BLaER1 treated with 17β-estradiol and CSF1 and Interleukin-3, amounts not matched to agents 10 nM and 100 nM (cell line): ENCODE data around the gene RND1.

ENCODE experiments used
- H3K27ac ChIP-seq, 11 experiments: shearing (Covaris generic); formaldehyde crosslinking; 2 replicates each; pipeline ENCODE4 v1.8.1; 2022
- H3K27me3 ChIP-seq, 11 experiments: shearing (Covaris generic); formaldehyde crosslinking; 2 replicates each; pipeline ENCODE4 v1.8.1; 2022
- H3K36me3 ChIP-seq, 11 experiments: shearing (Covaris generic); formaldehyde crosslinking; 2 replicates each; pipeline ENCODE4 v1.8.1; 2022
- H3K4me1 ChIP-seq, 10 experiments: shearing (Covaris generic); formaldehyde crosslinking; 2 replicates each; pipeline ENCODE4 v1.8.1; 2022
- H3K4me2 ChIP-seq, 11 experiments: shearing (Covaris generic); formaldehyde crosslinking; 2 replicates each; pipeline ENCODE4 v1.8.1; 2022
- H3K4me3 ChIP-seq, 10 experiments: shearing (Covaris generic); formaldehyde crosslinking; 2 replicates each; pipeline ENCODE4 v1.8.1; 2022
- H3K9ac ChIP-seq, 11 experiments: shearing (Covaris generic); formaldehyde crosslinking; 2 replicates each; pipeline ENCODE4 v1.8.1; 2022
- H3K9me3 ChIP-seq, 11 experiments: shearing (Covaris generic); formaldehyde crosslinking; replicated peaks in 1 of 11; 2 replicates each; pipeline ENCODE4 v1.8.1; 2022
- H4K20me1 ChIP-seq, 11 experiments: shearing (Covaris generic); formaldehyde crosslinking; 2 replicates each; pipeline ENCODE4 v1.8.1; 2022
- Cebpa-rat ChIP-seq, 11 experiments: shearing (Covaris generic); IDR thresholded peaks; 2 replicates each; pipeline ENCODE4 v1.8.1; 2022

RND1 gene

DNA sequence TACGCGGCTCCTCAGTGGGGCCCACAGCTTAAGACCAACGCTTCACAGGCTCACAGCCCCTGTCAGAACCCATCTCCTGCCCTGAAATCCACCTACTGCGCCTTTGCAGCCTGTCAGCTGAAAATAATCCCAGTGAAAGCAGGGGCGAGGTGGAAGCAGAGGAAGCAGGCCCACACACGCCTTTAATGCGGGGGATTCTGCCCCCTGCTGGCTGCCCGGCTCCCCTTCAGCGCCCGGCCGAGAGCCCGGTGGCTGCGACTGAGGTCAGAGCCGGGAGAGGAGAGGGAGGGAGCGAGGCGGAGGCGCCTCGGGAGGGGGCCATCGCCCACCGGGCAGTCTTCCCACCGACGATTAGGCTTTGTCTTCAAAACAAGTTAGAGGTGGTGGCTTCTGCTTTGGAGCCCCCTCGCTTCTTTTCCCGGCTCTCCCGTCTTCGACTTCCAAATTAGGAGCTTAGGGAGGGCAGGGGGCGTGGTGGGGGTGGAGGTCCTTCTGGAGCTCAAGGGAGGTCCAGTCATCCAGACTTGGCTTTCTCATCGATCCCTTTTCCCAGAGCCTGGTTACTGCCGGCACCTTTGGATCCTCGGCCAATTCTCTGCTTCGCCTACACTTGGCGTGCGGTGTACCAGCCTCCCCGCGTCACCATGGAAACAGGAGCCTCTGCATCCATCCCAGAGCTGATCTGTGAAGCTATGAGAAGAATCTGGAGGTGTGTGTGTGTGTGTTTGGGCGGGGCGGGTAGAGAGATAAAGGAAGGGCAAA is 25.2 kb upstream of the RND1 start:
- no peak for TF ChIP-seq Cebpa-rat (IDR thresholded peaks at IDR 0.05)
- peaks cover 9 to 19% (median 12%) of the 10 kb centered on the region in 11 experiments; a peak in 21 of 22 replicates for H3K27me3 ChIP-seq
- peaks cover 0 to 14% (median 6%) of the 10 kb centered on the region in 10 experiments; a peak in 8 of 20 replicates for H3K4me1 ChIP-seq
- H3K9me3 ChIP-seq, result no peaks in the 10 kb centered on the region
- peak overlapping the region in 5 of 11 experiments; percentile 16 to 28 (median 25); a peak in 4 of 22 replicates for H3K9ac ChIP-seq
- no peak overlapping the region for H3K27ac ChIP-seq
- no peaks in the 10 kb centered on the region for H3K36me3 ChIP-seq
- H4K20me1 ChIP-seq, result no peaks in the 10 kb centered on the region
- peak overlapping the region in 10 of 11 experiments; percentile 10 to 69 (median 46); a peak in 14 of 22 replicates for H3K4me2 ChIP-seq
- H3K4me3 ChIP-seq, result no peak overlapping the region

DNA sequence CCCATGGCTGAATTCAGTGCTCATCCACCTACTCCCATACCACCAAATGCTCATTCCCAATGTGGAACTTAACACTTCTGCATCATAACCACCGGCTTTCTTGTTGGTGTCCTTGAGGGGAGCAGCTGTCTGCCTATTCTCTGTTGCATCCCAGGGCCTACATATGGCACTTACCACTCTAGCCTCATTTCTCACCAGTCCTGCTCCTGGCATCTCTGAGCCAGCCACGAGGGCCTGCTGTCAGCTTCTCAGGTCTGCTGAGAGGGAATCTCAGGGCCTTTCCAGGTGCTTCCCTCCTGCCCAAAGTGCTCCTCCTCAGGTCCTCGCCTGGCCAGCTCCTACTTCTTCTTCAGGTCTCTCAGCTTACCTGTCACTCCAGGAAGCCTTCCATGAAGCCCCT is 24.0 kb upstream of the RND1 start:
- Histone ChIP-seq H3K4me2 (no peak overlapping the region), H3K4me3 (no peak overlapping the region), H3K27me3 (peaks cover 9 to 19% (median 12%) of the 10 kb centered on the region in 11 experiments; a peak in 21 of 22 replicates), H3K9ac (no peak overlapping the region), H3K27ac (no peak overlapping the region), H3K9me3 (no peaks in the 10 kb centered on the region), H3K4me1 (peaks cover 0 to 14% (median 6%) of the 10 kb centered on the region in 10 experiments; a peak in 8 of 20 replicates), H3K36me3 (no peaks in the 10 kb centered on the region), H4K20me1 (no peaks in the 10 kb centered on the region)
- TF ChIP-seq Cebpa-rat (IDR thresholded peaks at IDR 0.05), result no peak

DNA sequence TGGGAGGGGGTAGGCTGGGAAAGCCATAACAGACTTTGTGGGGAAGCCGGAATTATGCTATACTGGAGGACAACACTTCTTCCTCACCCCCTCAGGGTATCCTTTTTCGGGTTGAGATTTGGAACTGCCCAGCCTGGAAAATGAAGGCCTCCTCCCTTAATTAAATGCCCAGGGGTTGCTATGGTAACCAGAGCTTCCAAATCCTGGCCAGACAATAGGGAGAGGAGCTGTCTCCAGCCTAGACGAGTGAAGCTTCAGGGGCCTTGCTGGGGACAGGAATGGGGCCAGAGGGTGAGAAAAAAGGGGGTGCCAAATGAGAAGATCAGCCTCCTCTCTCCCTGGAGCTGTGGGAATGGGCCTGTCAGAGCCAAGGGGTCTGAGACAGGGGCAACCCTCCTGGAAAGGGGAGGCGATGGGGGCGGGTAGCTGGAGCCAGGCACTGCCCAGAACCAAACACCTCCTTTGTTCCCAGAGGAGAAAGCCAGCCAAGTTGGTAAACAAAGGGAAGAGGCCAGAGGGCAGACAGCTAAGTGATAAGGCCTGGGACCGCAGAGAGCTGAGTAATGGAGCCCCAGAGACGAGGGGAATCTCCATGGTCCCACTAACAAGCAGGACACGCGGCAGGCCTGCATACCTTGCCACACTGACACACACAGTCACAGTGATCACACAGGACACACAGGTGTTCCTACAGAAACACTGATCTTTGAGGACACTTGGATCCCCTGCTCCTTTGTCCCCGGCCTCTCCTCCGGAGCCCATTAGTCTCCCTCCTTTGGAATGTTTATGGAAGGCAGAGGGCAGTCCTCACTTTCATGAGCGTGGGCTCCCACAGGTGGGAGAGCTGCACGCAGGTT is 17.9 kb upstream of the RND1 start:
- Histone ChIP-seq H4K20me1 (no peaks in the 10 kb centered on the region), H3K9me3 (no peaks in the 10 kb centered on the region), H3K4me1 (peaks cover 7 to 10% (median 9%) of the 10 kb centered on the region in 10 experiments; a peak in 19 of 20 replicates), H3K9ac (no peak overlapping the region), H3K27me3 (peaks cover 9 to 36% (median 30%) of the 10 kb centered on the region in 11 experiments; a peak in 17 of 22 replicates), H3K27ac (no peak overlapping the region), H3K4me3 (no peak overlapping the region), H3K36me3 (no peaks in the 10 kb centered on the region), H3K4me2 (no peak overlapping the region)
- TF ChIP-seq Cebpa-rat (IDR thresholded peaks at IDR 0.05), result no peak

DNA sequence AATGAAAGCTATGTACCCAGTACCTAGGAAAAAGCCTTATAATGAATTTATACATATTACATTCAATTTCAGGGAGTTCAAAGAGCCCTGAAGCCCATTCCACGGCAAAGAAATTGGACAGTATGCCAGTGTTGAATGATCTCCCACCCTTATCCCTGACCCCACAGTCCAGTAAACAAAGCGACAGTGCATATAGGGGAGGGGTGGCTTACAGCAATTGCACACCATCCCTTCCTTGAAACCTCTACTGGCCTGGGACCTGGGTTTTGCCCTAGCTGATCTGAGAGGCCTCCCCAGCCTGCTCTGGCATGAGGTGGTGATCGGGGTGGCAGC is 17.3 kb upstream of the RND1 start:
- no peak overlapping the region for H3K4me3 ChIP-seq
- no peaks in the 10 kb centered on the region for H3K9me3 ChIP-seq
- no peaks in the 10 kb centered on the region for H4K20me1 ChIP-seq
- H3K27ac ChIP-seq, result no peak overlapping the region
- peaks cover 9 to 36% (median 30%) of the 10 kb centered on the region in 11 experiments; a peak in 17 of 22 replicates for H3K27me3 ChIP-seq
- H3K4me1 ChIP-seq, result peaks cover 7 to 10% (median 9%) of the 10 kb centered on the region in 10 experiments; a peak in 19 of 20 replicates
- H3K4me2 ChIP-seq, result no peak overlapping the region; a peak in 1 of 22 replicates
- no peak overlapping the region for H3K9ac ChIP-seq
- no peak for TF ChIP-seq Cebpa-rat (IDR thresholded peaks at IDR 0.05)
- H3K36me3 ChIP-seq, result no peaks in the 10 kb centered on the region

DNA sequence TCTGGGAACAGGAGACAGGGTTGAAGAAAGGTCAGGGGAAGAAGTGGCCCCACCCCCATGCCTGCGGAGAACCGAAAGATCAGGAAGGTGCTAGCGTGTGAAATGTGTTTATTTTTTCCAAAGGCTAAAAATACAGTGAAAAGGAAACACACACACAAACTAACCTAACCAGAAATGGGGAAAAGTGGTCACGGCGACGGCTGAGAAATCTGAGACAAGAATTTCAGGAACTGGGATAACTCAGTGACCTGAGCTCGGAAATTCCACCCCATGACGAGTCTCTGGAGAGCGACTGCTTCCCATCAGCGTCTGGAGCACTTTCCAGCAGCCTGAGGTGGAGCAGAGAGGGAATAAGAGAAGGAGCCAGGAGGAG is 16.6 kb upstream of the RND1 start:
- Histone ChIP-seq H3K36me3 (no peaks in the 10 kb centered on the region), H3K27ac (no peak overlapping the region), H4K20me1 (no peaks in the 10 kb centered on the region), H3K4me3 (no peak overlapping the region), H3K9me3 (no peaks in the 10 kb centered on the region), H3K4me1 (peaks cover 7 to 10% (median 9%) of the 10 kb centered on the region in 10 experiments; a peak in 19 of 20 replicates), H3K9ac (no peak overlapping the region), H3K27me3 (peaks cover 9 to 36% (median 30%) of the 10 kb centered on the region in 11 experiments; a peak in 17 of 22 replicates), H3K4me2 (peak overlapping the region; percentile 8 to 60 (median 45); a peak in 20 of 22 replicates)
- TF ChIP-seq Cebpa-rat (IDR thresholded peaks at IDR 0.05), result no peak

DNA sequence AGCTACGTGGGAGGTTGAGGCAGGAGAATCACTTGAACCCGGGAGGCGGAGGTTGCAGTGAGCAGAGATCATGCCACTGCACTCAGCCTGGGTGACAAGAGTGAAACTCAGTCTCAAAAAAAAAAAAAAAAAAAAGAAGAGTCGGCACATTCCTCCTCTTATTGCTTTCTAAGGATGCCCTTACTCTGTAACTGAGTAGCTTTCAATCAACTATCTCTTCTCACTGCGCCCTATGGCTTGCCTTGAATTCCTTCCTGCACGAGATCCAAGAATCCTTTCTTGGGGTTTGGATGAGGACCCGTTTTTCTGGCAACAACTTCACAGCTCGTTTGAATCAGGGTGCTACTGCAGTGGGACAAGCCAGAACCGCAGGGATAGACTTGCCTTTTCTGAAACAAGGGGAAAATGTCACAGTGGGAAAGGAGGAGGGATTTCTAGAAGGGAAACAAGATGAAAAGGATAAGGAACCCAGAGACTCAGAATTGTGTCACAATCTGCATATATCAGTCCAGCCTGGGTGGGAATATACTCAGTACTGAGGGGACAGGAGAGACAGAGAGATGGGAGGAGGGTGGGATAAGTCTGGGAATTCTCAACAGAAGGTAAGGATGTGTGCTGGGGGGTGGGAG is 16.1 kb upstream of the RND1 start:
- Histone ChIP-seq H3K9ac (no peak overlapping the region), H3K9me3 (no peaks in the 10 kb centered on the region), H4K20me1 (no peaks in the 10 kb centered on the region), H3K4me1 (peaks cover 7 to 10% (median 9%) of the 10 kb centered on the region in 10 experiments; a peak in 19 of 20 replicates), H3K36me3 (no peaks in the 10 kb centered on the region), H3K27ac (no peak overlapping the region), H3K27me3 (peaks cover 9 to 36% (median 30%) of the 10 kb centered on the region in 11 experiments; a peak in 17 of 22 replicates), H3K4me2 (peak overlapping the region; percentile 8 to 60 (median 45); a peak in 20 of 22 replicates), H3K4me3 (no peak overlapping the region)
- TF ChIP-seq Cebpa-rat (IDR thresholded peaks at IDR 0.05), result no peak

DNA sequence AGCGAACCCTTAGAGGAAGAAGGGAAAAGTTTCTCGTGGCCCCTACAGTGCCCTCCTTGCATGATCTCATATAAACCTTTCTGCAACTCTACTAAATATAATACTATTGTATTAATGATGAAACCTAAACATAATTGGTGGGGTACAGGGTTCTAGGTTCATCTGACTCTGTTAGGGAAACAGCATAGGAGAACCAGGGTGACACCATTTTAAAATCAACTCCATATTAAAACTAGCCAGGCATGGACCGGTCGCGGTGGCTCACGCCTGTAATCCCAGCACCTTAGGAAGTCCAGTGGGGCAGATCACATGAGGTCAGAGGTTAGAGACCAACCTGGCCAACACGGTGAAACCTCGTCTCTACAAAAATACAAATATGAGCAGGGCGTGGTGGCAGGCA is 15.0 kb upstream of the RND1 start:
- Histone ChIP-seq H3K9me3 (no peaks in the 10 kb centered on the region), H3K36me3 (no peaks in the 10 kb centered on the region), H3K4me1 (peaks cover 7 to 10% (median 9%) of the 10 kb centered on the region in 10 experiments; a peak in 19 of 20 replicates), H3K27me3 (peaks cover 9 to 36% (median 30%) of the 10 kb centered on the region in 11 experiments; a peak in 17 of 22 replicates), H3K9ac (no peak overlapping the region), H3K27ac (no peak overlapping the region), H3K4me2 (no peak overlapping the region), H4K20me1 (no peaks in the 10 kb centered on the region), H3K4me3 (no peak overlapping the region)
- no peak for TF ChIP-seq Cebpa-rat (IDR thresholded peaks at IDR 0.05)

DNA sequence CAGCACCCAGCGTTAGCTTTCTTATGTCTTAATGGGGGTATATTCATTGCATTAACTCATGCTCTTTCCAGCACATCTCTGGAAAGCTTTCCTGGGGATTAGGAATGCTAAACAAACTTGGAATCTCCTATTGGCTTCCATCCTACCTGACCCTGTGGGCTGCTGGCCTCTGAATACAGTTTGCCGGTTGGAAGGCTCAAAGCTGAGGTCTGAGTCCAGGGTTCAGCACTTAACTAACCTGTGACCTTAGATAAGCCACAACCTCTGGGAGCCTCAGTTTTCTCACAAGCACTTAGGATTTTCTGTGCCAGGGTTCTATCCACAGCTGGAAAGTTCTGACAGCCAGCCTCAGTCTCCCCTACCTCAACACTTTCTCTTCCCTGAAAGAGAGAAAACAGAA is 12.9 kb upstream of the RND1 start:
- no peak overlapping the region for H3K4me3 ChIP-seq
- no peak overlapping the region for H3K9ac ChIP-seq
- H3K4me2 ChIP-seq, result no peak overlapping the region
- no peaks in the 10 kb centered on the region for H4K20me1 ChIP-seq
- H3K36me3 ChIP-seq, result no peaks in the 10 kb centered on the region
- no peak for TF ChIP-seq Cebpa-rat (IDR thresholded peaks at IDR 0.05)
- no peaks in the 10 kb centered on the region for H3K9me3 ChIP-seq
- H3K27ac ChIP-seq, result no peak overlapping the region
- peaks cover 7 to 10% (median 9%) of the 10 kb centered on the region in 10 experiments; a peak in 19 of 20 replicates for H3K4me1 ChIP-seq
- H3K27me3 ChIP-seq, result peaks cover 9 to 36% (median 30%) of the 10 kb centered on the region in 11 experiments; a peak in 17 of 22 replicates
